WTC11 (cell line): ENCODE data around the gene CEP76. TPM values are rescaled to one million over a fixed set of nuclear protein-coding genes. Genes with fewer than 3 reads are reported as not detected.

ENCODE experiments used
- ATAC-seq: fragments of 200-7000 bp; cut with Tn5 transposase; 2 replicates; pipeline ENCODE4 v1.10.0; 2021; ENCODE audit warnings: mild to moderate bottlenecking, moderate library complexity
- CTCF ChIA-PET: fragments of 300-600 bp; sonication (Branson Sonifier 250); formaldehyde crosslinking; loops from one replicate; lab custom pipeline; 2021; ENCODE audit warnings: antibody characterized with exemption; lab: Charles Lee
- POLR2A ChIA-PET: fragments of 350-600 bp; sonication (Branson Sonifier 250); formaldehyde crosslinking; loops from one replicate; lab custom pipeline; 2021; ENCODE audit warnings: antibody characterized with exemption; lab: Charles Lee
- DNase-seq: peaks from one replicate; pipeline ENCODE4 v3.0.0; 2021; ENCODE audit warnings: low spot score
- H3K27ac Mint-ChIP-seq: 2 replicates; pipeline ENCODE4 v1.8.0; 2021; ENCODE audit warnings: mixed read lengths
- H3K27me3 Mint-ChIP-seq: 2 replicates; pipeline ENCODE4 v1.8.0; 2021; ENCODE audit warnings: low read depth, mild to moderate bottlenecking, moderate library complexity, mixed read lengths
- H3K36me3 Mint-ChIP-seq: 2 replicates; pipeline ENCODE4 v1.8.0; 2021; ENCODE audit warnings: mixed read lengths
- H3K4me1 Mint-ChIP-seq: 2 replicates; pipeline ENCODE4 v1.8.0; 2022; ENCODE audit warnings: mixed read lengths
- H3K4me3 Mint-ChIP-seq: 2 replicates; pipeline ENCODE4 v1.8.0; 2021; ENCODE audit warnings: mild to moderate bottlenecking, moderate library complexity, mixed read lengths
- H3K9me3 Mint-ChIP-seq: 2 replicates; pipeline ENCODE4 v1.8.0; 2021; ENCODE audit warnings: mixed read lengths
- CBFB ChIP-seq: sonication (generic); formaldehyde crosslinking; IDR thresholded peaks from 2 replicates; pipeline ENCODE4 v1.8.1; 2022; ENCODE audit warnings: mild to moderate bottlenecking, low read depth, missing genetic modification reagents
- CREB1 ChIP-seq: sonication (generic); formaldehyde crosslinking; IDR thresholded peaks from 2 replicates; pipeline ENCODE4 v1.8.0; 2023; ENCODE audit warnings: mild to moderate bottlenecking, missing genetic modification reagents
- E2F1 ChIP-seq: sonication (generic); formaldehyde crosslinking; IDR thresholded peaks from 2 replicates; pipeline ENCODE4 v1.8.0; 2022; ENCODE audit warnings: mild to moderate bottlenecking, missing genetic modification reagents
- ESRRA ChIP-seq: sonication (generic); formaldehyde crosslinking; IDR thresholded peaks from 2 replicates; pipeline ENCODE4 v1.8.1; 2022; ENCODE audit warnings: mild to moderate bottlenecking, missing genetic modification reagents, borderline replicate concordance
- FOXJ3 ChIP-seq: sonication (generic); formaldehyde crosslinking; IDR thresholded peaks from 2 replicates; pipeline ENCODE4 v1.9.0; 2021; ENCODE audit warnings: missing genetic modification reagents, mild to moderate bottlenecking, borderline replicate concordance
- FOXK1 ChIP-seq: sonication (generic); formaldehyde crosslinking; IDR thresholded peaks from 2 replicates; pipeline ENCODE4 v1.8.0; 2022; ENCODE audit warnings: mild to moderate bottlenecking, moderate library complexity, missing genetic modification reagents
- HMGA2 ChIP-seq: fragments of 250-450 bp; sonication (Bioruptor Pico); IDR thresholded peaks from 2 replicates; pipeline ENCODE4 v1.4.0; 2021; ENCODE audit warnings: mild to moderate bottlenecking, moderate library complexity
- KAT7 ChIP-seq: sonication (generic); formaldehyde crosslinking; IDR thresholded peaks from 2 replicates; pipeline ENCODE4 v1.8.1; 2023; ENCODE audit warnings: missing genetic modification reagents, mild to moderate bottlenecking, borderline replicate concordance
- SOX15 ChIP-seq: fragments of 250-450 bp; sonication (Bioruptor Pico); IDR thresholded peaks from 2 replicates; pipeline ENCODE4 v1.9.0; 2021; ENCODE audit warnings: mild to moderate bottlenecking
- STAT6 ChIP-seq: sonication (generic); formaldehyde crosslinking; conservative IDR thresholded peaks from 2 replicates; pipeline ENCODE4 v1.8.1; 2023; ENCODE audit warnings: mild to moderate bottlenecking, low read depth, missing genetic modification reagents, moderate library complexity
- TCF7 ChIP-seq: sonication (generic); formaldehyde crosslinking; IDR thresholded peaks from 2 replicates; pipeline ENCODE4 v1.8.0; 2022; ENCODE audit warnings: mild to moderate bottlenecking, low read depth, missing genetic modification reagents, moderate library complexity
- USF2 ChIP-seq: sonication (generic); formaldehyde crosslinking; IDR thresholded peaks from 2 replicates; pipeline ENCODE4 v1.8.1; 2023; ENCODE audit warnings: mild to moderate bottlenecking, missing genetic modification reagents, moderate library complexity
- ZBTB21 ChIP-seq: sonication (generic); formaldehyde crosslinking; IDR thresholded peaks from 2 replicates; pipeline ENCODE4 v1.8.1; 2023; ENCODE audit warnings: mild to moderate bottlenecking, missing genetic modification reagents, borderline replicate concordance
- ZNF512 ChIP-seq: sonication (generic); formaldehyde crosslinking; IDR thresholded peaks from 2 replicates; pipeline ENCODE4 v1.8.1; 2022; ENCODE audit warnings: missing genetic modification reagents, borderline replicate concordance
- ZNF671 ChIP-seq: fragments of 250-450 bp; sonication (Bioruptor Pico); IDR thresholded peaks from 2 replicates; pipeline ENCODE4 v1.8.0; 2021; ENCODE audit warnings: mild to moderate bottlenecking
- total RNA-seq: library from RNA; stranded (reverse); gene quantifications from 3 replicates; pipeline ENCODE4 v1.2.3, GENCODE V29; 2021
- TF ChIP-seq, protein P1 (sequence below): fragments of 250-450 bp; sonication (Bioruptor Pico); IDR thresholded peaks from 2 replicates; pipeline ENCODE4 v1.9.0; 2021; ENCODE audit warnings: mild to moderate bottlenecking, borderline replicate concordance
- TF ChIP-seq, protein P2 (sequence below): sonication (generic); formaldehyde crosslinking; IDR thresholded peaks from 2 replicates; pipeline ENCODE4 v1.8.0; 2023; ENCODE audit warnings: missing genetic modification reagents
- TF ChIP-seq, protein P3 (sequence below): sonication (generic); formaldehyde crosslinking; IDR thresholded peaks from 2 replicates; pipeline ENCODE4 v1.8.1; 2023; ENCODE audit warnings: mild to moderate bottlenecking, missing genetic modification reagents

Gene CEP76
- total RNA-seq, 1 experiment from 2014 or later: 16.9 TPM

DNA sequence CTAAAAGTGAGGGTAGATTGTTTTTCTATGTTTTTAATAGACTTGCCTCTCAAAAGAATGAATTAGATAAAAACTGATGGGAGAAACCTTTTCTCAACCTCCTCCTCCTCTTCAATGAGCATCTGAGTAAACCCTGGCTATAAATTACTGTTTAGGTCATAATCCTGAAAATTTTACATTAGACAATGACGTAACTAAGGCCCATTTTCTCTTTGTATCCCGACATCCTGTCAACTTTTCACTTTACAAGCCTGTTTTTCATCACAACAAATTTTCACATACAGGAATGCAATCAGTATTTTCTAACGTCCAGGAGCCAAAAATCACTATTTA is 46.0 kb downstream of the CEP76 start:
- no peak for DNase-seq
- CTCF ChIA-PET: interaction anchor here (0.6 kb wide), 1 partner anchor 108 kb away, joined by 3 read pairs; no protein-coding TSS in a partner anchor

More for the DNA sequence above, 46.0 kb downstream of the CEP76 start:
- Mint-ChIP-seq H3K27ac (no peak overlapping the region), H3K4me3 (peak overlapping the region; percentile 68), H3K4me1 (peaks cover 49% of the 10 kb centered on the region), H3K27me3 (peaks cover 23% of the 10 kb centered on the region)
- POLR2A ChIA-PET: no interaction called here
- TF ChIP-seq HMGA2 (CRISPR knock-in tag) (no peak), USF2 (CRISPR knock-in tag) (no peak), ZBTB21 (CRISPR knock-in tag) (no peak), CREB1 (CRISPR knock-in tag) (no peak), SOX15 (no peak), KAT7 (no peak), STAT6 (no peak), ZNF671 (CRISPR knock-in tag) (no peak), FOXJ3 (CRISPR knock-in tag) (no peak), FOXK1 (CRISPR knock-in tag) (no peak), TCF7 (no peak), CBFB (CRISPR knock-in tag) (no peak), E2F1 (CRISPR knock-in tag) (no peak), ZNF512 (CRISPR knock-in tag) (no peak), ESRRA (CRISPR knock-in tag) (no peak)
- TF ChIP-seq, protein P1, sequence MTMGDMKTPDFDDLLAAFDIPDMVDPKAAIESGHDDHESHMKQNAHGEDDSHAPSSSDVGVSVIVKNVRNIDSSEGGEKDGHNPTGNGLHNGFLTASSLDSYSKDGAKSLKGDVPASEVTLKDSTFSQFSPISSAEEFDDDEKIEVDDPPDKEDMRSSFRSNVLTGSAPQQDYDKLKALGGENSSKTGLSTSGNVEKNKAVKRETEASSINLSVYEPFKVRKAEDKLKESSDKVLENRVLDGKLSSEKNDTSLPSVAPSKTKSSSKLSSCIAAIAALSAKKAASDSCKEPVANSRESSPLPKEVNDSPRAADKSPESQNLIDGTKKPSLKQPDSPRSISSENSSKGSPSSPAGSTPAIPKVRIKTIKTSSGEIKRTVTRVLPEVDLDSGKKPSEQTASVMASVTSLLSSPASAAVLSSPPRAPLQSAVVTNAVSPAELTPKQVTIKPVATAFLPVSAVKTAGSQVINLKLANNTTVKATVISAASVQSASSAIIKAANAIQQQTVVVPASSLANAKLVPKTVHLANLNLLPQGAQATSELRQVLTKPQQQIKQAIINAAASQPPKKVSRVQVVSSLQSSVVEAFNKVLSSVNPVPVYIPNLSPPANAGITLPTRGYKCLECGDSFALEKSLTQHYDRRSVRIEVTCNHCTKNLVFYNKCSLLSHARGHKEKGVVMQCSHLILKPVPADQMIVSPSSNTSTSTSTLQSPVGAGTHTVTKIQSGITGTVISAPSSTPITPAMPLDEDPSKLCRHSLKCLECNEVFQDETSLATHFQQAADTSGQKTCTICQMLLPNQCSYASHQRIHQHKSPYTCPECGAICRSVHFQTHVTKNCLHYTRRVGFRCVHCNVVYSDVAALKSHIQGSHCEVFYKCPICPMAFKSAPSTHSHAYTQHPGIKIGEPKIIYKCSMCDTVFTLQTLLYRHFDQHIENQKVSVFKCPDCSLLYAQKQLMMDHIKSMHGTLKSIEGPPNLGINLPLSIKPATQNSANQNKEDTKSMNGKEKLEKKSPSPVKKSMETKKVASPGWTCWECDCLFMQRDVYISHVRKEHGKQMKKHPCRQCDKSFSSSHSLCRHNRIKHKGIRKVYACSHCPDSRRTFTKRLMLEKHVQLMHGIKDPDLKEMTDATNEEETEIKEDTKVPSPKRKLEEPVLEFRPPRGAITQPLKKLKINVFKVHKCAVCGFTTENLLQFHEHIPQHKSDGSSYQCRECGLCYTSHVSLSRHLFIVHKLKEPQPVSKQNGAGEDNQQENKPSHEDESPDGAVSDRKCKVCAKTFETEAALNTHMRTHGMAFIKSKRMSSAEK: no peak
- TF ChIP-seq, protein P2, sequence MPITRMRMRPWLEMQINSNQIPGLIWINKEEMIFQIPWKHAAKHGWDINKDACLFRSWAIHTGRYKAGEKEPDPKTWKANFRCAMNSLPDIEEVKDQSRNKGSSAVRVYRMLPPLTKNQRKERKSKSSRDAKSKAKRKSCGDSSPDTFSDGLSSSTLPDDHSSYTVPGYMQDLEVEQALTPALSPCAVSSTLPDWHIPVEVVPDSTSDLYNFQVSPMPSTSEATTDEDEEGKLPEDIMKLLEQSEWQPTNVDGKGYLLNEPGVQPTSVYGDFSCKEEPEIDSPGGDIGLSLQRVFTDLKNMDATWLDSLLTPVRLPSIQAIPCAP (CRISPR knock-in tag): no peak
- TF ChIP-seq, protein P3, sequence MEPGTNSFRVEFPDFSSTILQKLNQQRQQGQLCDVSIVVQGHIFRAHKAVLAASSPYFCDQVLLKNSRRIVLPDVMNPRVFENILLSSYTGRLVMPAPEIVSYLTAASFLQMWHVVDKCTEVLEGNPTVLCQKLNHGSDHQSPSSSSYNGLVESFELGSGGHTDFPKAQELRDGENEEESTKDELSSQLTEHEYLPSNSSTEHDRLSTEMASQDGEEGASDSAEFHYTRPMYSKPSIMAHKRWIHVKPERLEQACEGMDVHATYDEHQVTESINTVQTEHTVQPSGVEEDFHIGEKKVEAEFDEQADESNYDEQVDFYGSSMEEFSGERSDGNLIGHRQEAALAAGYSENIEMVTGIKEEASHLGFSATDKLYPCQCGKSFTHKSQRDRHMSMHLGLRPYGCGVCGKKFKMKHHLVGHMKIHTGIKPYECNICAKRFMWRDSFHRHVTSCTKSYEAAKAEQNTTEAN (CRISPR knock-in tag): no peak
- TF ChIP-seq, all 79 proteins: peak for 0
- Mint-ChIP-seq H3K9me3 (no peaks in the 10 kb centered on the region), H3K36me3 (0 out of 2 replicates have a peak, but pooled peaks cover 3% of the 10 kb centered on the region)
- no peak for ATAC-seq
